GM12872 (cell line): ENCODE measurements around the gene PBX1.

Source experiments
- TF ChIP-seq, protein P1 (sequence below): IDR thresholded peaks from 3 replicates; pipeline ENCODE4 v1.5.1; 2011; ENCODE audit warnings: low read depth, mild to moderate bottlenecking, low read length, moderate library complexity; ENCODE audit not compliant: insufficient read depth

Gene PBX1

DNA sequence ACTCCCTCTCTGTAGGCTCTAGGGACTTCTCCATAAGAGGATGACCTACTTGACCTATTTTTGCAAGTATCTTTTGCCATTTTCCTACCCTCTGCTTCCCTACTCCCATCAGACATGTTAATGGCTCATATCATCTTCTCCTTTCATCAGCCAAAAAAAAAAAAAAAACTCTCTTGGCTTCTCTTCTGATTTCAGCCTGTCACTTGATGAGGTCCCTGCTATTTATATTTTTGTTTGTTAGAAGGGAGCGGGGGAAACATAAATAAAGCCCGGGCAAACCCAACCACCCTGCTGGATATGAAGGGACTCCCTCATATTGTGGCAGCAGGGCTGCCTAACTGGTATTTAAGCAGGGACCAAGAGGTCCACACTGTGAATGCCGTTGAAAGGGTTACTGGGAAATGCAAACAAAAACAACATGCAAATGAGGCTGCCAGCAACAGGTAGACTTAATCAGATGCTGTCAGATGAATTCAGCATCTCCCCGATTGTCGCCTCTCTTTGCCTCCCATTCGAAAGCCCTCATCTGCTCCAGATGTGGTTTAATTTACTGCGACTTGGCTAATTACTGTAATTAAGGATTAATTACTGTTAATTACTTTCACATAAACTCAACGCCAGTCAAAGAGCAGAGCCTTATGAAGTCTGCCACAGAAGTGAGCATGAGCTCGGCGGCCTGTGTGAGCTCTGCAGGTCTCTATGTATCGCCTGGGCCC is 172.3 kb downstream of the PBX1 start:
- TF ChIP-seq, protein P1, sequence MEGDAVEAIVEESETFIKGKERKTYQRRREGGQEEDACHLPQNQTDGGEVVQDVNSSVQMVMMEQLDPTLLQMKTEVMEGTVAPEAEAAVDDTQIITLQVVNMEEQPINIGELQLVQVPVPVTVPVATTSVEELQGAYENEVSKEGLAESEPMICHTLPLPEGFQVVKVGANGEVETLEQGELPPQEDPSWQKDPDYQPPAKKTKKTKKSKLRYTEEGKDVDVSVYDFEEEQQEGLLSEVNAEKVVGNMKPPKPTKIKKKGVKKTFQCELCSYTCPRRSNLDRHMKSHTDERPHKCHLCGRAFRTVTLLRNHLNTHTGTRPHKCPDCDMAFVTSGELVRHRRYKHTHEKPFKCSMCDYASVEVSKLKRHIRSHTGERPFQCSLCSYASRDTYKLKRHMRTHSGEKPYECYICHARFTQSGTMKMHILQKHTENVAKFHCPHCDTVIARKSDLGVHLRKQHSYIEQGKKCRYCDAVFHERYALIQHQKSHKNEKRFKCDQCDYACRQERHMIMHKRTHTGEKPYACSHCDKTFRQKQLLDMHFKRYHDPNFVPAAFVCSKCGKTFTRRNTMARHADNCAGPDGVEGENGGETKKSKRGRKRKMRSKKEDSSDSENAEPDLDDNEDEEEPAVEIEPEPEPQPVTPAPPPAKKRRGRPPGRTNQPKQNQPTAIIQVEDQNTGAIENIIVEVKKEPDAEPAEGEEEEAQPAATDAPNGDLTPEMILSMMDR: no peak

DNA sequence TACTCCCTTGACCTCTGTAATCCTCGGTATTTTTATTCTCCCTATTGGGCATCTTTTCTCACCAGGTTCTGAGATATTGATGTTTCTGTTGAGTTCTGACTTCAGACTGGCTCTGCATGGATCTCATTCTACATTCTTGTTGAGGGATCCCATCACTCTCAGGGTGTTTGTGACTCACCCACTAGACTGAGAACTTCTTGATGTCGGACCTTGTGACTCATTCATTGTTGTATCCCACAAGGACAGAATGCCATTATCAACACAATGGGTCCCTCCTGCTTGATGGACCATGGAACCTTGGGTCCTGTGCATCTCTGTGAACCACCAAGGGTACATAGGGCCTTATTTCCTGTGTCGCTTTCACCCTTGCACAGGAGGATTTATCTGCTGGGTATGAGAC is 174.1 kb downstream of the PBX1 start:
- TF ChIP-seq, protein P1: no peak

DNA sequence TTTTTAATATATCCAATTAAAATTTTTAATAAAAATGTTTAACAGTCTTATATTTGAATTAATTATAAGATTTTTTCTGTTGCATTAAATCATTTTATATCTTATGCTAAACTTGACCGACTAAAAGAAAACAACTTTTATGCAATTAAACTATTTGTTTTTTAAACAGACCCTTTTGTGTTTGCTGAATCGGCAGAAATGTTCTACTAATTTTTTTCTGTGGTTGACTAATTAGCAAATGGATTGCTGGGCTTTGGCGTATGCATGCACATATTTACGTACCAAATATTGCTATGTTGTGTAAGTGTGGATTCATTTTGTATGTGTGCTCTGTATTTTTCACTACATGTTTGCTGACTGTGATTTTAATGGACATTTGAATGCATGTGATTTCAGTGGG is 174.8 kb downstream of the PBX1 start:
- TF ChIP-seq, protein P1: no peak

DNA sequence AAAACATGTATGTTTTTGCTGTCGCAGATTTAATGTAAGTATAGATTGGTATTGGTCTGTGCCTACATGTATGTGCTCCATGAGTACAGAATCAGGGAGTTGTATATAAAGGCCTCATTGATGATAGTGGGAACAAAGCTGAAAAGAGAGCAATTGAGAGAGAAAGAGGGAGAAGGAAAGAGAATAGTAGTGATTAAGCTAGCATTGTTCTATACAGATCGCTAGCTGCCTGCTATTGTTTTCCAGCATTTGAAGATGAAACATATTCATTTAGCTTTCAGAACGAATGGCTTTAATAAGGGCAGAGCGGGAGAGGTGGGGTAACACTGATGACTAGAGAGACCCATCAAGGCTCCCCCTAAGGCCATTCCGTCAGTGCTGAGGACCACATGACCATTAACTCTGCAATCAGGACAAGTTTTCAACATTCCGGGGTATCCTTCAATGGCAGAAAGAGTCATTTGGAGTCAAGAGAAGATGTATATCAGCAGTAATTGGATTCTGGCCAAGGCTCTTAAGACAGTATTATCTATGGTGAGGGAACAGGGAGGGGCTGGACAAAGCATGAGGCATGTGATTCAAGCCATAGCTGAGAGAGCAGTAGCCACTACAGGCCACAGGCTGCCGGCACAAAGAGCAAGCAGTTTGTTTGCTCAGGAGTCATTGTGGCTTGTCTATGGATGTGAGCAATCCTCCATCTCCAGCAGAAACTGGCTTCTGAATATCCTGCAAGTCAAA is 176.5 kb downstream of the PBX1 start:
- TF ChIP-seq, protein P1: no peak

DNA sequence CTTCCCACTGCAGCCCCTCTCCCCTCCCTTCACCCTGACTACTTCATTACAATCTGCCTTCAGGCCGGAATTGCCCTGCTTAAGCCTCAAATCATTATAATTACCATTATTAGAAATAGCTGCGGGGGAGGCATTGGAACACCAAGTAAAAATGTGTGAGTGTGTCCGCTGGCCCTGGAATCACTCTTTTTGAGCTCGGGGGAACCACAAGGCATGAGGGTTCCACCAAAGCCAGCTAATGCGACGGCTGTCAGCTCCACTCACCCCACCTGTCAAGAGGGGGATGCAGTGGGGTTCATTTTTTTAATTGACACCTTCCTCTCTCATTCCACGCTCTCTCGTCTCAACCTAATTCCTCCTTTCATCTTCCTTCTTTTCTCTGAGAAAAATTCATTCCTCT is 177.2 kb downstream of the PBX1 start:
- TF ChIP-seq, protein P1: no peak

DNA sequence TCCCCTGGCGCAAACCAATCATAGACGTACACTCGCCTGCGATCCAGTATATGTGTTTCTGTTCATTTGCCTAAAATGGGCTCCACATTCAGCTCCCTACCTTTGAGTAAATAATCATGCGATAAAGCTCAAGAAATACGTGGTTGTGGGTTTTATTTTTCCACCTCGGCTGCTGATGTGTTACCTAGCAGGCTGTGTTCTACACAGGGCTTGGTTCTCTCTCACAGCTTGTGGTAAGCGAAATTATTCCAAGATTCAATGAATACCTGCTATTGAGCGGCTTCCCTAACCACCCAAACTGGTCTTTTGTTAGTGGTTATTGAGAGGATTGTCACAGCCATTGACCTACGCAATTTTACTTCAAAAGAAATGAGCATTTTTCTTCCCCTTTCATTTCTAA is 180.2 kb downstream of the PBX1 start:
- TF ChIP-seq, protein P1: no peak

DNA sequence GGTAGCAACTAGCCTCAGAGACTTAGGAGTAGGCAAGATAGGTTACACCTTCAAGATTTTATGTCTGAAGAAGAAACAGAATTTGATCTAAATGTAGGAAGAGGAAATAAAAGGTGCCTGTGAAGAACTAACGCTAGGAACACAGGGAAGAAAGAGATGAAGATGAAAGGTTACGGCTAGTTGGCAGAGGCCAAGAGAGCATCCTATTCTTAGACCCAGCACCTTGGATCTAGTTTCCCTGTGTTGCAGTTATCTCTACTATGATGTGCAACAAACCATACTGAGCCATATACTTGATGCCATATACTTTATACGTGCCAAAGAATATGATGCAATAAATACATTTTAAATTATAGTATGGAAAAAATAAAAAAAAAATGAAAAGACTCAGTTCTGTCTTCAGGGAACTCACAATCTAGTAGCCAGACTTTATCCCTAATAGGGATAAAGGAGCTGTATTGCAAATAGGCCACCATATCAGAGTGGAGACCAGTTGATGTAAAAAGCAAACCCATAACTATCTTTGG is 181.1 kb downstream of the PBX1 start:
- TF ChIP-seq, protein P1: no peak
